ENCODE data around the gene MEI4.

GRCh38 chr6:77813090-77813489, 160.3 kb downstream of the MEI4 start:
- TF ChIP-seq EP300 (IDR thresholded peaks at IDR 0.05) (no peak), CTCF (IDR thresholded peaks at IDR 0.05) (no peak), POLR2A (IDR thresholded peaks at IDR 0.05) (no peak)
